ENCODE data around the gene NUTM2E. TPM values are rescaled to one million over a fixed set of nuclear protein-coding genes. Genes with fewer than 3 reads are reported as not detected.
"Not testable (repeated sequence)": the region's sequence is repeated elsewhere in the genome, so short reads cannot be mapped to it uniquely, and the experiment has no call there.

Gene NUTM2E
- total RNA-seq, 2 donors from 2014 or later: not detected

- H3K36me3 Mint-ChIP-seq; H3K27ac Mint-ChIP-seq; ATAC-seq; DNase-seq (ENCODE audit: low spot score in 2 of 2); H3K9me3 Mint-ChIP-seq: not testable (repeated sequence)
Observed at GRCh38 chr10:79836891-79837290, 10.4 kb downstream of the NUTM2E start.

DNA sequence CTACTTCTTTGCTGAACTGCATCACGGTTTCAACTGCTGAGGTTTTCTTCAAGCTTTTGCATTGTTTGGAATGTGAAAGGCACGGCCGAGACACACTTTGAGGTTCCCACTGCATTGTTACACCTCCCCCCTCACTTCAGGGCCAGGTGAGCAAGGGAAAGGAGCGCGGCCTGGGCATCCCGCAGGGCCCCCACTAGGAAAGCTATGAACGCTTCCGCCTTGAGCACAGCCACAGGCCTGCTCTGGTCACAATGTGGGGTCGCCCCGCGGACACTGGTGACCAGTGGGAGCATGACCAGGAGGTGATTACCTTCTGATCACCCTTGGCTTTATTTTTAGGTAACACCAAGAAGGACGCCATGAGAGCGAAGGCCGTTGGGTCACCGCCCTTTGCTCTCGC, 11.9 kb downstream of the NUTM2E start:
- not testable (repeated sequence) for ATAC-seq; H3K9me3 Mint-ChIP-seq; H3K27ac Mint-ChIP-seq; H3K36me3 Mint-ChIP-seq; DNase-seq (ENCODE audit: low spot score in 2 of 2)

- not testable (repeated sequence) for ATAC-seq; DNase-seq (ENCODE audit: low spot score in 2 of 2); H3K27ac Mint-ChIP-seq; H3K9me3 Mint-ChIP-seq; H3K36me3 Mint-ChIP-seq
Observed at GRCh38 chr10:79853191-79853854, 26.8 kb downstream of the NUTM2E start.

DNA sequence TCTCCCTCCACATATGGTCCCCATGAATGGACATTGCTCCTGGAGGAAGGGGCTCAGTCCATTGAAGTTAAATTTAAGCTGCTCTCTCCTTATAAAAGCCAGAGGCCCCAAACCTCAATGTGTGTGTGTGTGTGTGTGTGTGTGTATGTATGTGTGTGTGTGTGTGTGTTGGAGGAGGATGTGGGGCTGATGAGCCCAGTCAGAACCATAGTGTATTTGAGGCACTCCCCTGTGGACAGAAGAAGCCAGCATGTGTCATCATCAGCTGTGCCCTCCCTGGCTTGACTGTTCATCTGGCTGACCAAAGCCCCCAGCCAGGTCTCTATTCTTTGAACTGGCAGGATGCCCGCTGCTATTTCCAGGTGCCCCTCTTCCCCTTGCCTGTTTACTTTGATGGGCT, 35.7 kb downstream of the NUTM2E start:
- not testable (repeated sequence) for H3K36me3 Mint-ChIP-seq; ATAC-seq; H3K27ac Mint-ChIP-seq; DNase-seq (ENCODE audit: low spot score in 2 of 2); H3K9me3 Mint-ChIP-seq

GRCh38 chr10:79862803-79863202, 36.3 kb downstream of the NUTM2E start:
- H3K36me3 Mint-ChIP-seq: not testable (repeated sequence)

DNA sequence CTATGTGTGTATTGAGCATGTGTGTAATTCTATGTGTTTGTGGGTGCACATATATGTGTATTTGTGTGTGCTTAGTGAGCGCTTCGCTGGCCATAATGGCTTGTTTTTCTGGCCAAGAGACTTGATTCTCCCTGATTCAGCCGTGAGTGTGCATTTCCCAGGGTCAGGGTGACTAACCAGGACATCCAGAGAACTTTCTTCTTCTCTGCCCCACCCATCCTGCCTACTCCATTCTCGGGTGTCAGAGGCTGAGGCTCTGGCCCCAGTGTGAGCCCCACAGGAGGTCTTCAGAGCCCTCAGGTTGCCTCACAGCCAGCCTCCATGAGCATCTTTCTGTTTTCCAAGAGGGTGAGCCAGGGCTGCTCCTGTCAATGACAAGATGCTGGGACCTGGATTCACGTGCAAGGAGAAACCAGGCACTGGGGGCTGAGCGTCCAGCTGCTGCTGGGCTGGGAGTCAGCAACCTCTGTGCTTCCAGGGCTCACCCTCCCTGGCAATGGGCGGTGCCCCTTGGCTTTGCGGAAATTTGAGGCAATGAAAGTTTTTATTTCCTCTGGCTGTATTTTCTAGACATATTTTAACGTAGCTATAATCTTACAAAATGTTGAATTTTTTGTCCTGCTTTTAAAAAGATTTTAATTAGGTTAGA, 40.5 kb downstream of the NUTM2E start:
- not testable (repeated sequence) for H3K27ac Mint-ChIP-seq; H3K9me3 Mint-ChIP-seq; DNase-seq (ENCODE audit: low spot score in 2 of 2); H3K36me3 Mint-ChIP-seq; ATAC-seq

More at GRCh38 chr10:79862803-79863202, 36.3 kb downstream of the NUTM2E start:
- not testable (repeated sequence) for H3K9me3 Mint-ChIP-seq; ATAC-seq; DNase-seq (ENCODE audit: low spot score in 2 of 2); H3K27ac Mint-ChIP-seq

GRCh38 chr10:79868023-79868422, 41.5 kb downstream of the NUTM2E start:
- H3K27ac Mint-ChIP-seq; DNase-seq (ENCODE audit: low spot score in 2 of 2); H3K36me3 Mint-ChIP-seq; H3K9me3 Mint-ChIP-seq; ATAC-seq: not testable (repeated sequence)

DNA sequence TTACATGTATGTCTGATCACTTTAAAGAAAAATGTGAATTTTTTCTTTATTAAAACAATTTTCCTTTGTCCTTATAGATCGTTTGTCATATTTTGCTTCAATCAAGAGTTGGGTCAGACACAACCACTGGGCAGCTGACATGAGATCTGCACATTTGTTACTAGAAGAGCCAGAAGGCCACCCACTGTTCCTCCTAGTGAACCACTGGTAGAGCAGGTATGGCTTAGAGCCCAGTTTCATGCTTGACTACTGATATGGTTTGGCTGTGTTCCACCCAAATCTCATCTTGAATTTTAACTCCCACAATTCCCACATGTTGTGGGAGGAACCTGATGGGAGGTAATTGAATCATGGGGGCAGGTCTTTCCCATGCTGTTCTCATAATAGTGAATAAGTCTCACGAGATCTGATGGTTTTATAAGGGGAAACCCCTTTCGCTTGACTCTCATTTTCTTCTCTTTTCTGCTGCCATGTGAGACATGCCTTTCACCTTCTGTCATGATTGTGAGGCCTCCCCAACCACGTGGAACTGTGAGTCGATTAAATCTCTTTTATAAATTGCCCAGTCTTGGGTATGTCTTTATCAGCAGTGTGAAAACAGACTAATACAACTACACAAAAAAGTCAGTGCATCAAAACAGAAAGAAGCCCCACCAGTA, 43.0 kb downstream of the NUTM2E start:
- not testable (repeated sequence) for DNase-seq (ENCODE audit: low spot score in 2 of 2); H3K9me3 Mint-ChIP-seq; H3K36me3 Mint-ChIP-seq
- H3K27ac Mint-ChIP-seq: peak overlapping the region in 1 of 2 donors; percentile 44
- ATAC-seq: peak; percentile 62 to 79

- H3K27ac Mint-ChIP-seq; DNase-seq (ENCODE audit: low spot score in 2 of 2); H3K36me3 Mint-ChIP-seq; H3K9me3 Mint-ChIP-seq: not testable (repeated sequence)
- ATAC-seq: peak in 1 of 2 donors; percentile 63
Observed at GRCh38 chr10:79871729-79872128, 45.2 kb downstream of the NUTM2E start.

Other genes starting within 250 kb of the NUTM2E start
- gene SFTPA1, start 215.8 kb upstream of the NUTM2E start, total RNA-seq: not detected
- under 1 TPM; 0.11 to 0.68 TPM for gene NUTM2B, start 123.5 kb upstream of the NUTM2E start, total RNA-seq
- under 1 TPM in 1 of 2 donors, not detected in 1; 0.41 TPM for gene SFTPD, start 122.4 kb downstream of the NUTM2E start, total RNA-seq

Measured in activated naive CD4-positive, alpha-beta T cell treated with anti-CD3 and anti-CD28 coated beads, Interleukin-2, amount 50 U/mL, for 72 hours (primary cell).